NCI-H128 (cell line): Measurements from ENCODE around the gene C1orf105.
"Not testable (repeated sequence)": the region's sequence is repeated elsewhere in the genome, so short reads cannot be mapped to it uniquely, and the experiment has no call there.

ENCODE experiments used
- DNase-seq: peaks from one replicate; lab custom pipeline; 2025; ENCODE audit not compliant: unreplicated experiment; lab: John Stamatoyannopoulos, UW

The C1orf105 gene

GRCh38 chr1:172423336-172423735 is 2.9 kb downstream of the C1orf105 start:
- no peak for DNase-seq

GRCh38 chr1:172425339-172425738 is 4.9 kb downstream of the C1orf105 start:
- no peak for DNase-seq

DNA sequence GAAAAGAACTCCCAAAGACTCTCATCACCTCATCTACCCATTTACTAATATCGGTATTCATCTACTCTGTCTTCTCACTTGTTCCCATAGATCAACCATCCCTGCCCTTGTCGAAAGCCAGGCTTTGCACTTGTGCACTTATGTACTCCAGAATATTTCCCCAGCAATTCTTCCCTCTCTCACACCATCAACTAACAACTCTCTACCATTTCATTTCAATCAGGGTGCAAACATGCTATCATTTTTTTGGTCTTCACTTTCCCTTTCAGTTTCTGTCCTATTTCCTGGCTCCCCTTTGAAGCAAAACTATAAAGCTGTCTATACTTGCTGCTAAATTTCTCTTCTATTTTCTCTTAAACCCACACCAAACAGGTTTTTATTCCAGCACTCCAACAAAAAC is 6.7 kb downstream of the C1orf105 start:
- no peak for DNase-seq

DNA sequence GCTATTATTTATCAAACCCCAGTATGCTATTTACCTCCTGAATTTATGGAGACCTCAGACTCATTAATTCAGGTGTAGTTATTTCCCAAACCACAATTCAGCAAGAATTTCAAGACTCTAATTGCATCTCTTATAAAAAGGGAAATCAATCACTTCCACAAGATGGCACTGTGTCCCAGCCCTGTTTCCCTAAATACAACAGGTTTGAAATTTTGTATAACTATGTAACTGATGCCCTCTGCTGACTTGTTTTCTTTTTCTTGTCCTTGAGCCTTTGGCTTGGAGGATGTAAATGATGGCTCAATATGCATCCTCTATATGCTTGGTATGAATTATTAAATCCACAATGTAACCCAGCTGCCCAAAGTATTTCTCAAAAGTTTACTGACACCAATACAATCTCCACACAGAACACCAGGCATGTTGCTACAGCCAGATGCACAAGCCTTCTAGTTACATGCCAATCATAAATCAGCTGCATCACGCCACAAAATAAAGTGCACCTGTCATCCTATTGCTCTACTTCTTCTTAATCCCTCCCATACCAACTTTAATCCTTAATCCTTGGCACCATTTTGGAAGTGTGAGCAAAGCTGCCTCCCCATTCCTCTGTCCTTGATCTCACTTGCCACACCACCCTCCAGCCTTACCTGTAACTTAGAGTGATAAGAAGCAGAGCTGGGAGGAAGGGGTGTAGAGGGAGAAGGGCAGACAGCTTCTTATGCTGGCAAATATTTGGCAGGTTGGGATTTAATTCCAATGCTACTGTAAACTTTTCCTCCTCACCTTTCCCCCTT is 9.0 kb downstream of the C1orf105 start:
- DNase-seq, result no peak

GRCh38 chr1:172430128-172430454 is 9.6 kb downstream of the C1orf105 start:
- no peak for DNase-seq

DNA sequence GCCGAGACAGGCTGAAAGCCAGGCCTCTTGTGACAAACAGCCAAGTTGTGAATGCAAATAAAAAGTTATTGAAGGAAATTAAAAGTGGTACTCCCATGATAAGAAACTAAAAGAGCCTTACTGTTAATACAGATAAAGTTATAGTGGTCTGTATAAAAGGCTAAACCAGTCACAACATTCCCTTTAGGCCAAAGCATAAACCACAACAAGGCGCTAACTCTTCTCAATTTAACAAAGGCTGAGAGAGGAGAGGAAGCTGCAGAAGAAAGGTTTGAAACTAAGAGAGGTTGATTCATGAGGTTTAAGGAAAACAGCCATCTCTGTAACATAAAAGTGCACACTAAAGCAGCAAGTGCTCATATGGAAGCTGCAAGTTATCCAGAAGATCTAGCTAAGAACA is 10.7 kb downstream of the C1orf105 start:
- no peak for DNase-seq

GRCh38 chr1:172431721-172432192 is 11.3 kb downstream of the C1orf105 start:
- DNase-seq, result no peak

- not testable (repeated sequence) for DNase-seq
Measured at GRCh38 chr1:172437183-172437582, 16.7 kb downstream of the C1orf105 start.

GRCh38 chr1:172442404-172442803 is 21.9 kb downstream of the C1orf105 start:
- no peak for DNase-seq

DNA sequence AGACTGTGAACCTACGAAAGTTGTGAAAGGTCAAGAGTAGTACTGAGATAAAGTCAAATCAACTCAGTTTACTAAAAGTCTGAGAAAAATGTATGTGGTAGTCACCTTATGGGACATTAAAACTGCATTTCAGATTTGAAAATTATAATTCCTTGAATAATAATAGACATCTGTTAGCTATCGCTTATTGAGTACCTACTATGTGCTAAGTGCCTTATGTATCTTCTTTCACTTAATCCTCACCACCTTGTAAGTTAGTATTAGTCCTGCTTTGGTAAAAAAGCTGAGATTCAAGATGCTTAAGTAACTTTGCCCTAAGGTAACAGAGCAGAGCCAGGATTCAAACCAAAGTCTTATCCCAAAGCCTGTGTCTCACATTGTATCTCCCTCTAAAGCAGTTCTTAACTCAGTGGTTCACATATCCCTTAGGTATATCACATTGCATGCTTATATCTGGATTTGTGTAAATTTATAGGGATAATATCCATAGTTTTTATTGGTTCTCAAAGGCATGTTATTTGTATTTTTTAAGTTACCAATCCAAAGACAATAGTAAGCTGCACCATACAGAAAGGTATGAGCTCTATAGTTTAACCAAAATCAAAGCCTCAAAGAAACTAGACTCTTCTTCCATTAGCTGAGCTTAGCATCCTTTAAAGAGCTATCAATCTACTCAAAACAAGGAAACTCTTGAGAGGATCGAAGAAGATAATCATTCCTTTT is 22.5 kb downstream of the C1orf105 start:
- DNase-seq, result no peak

- DNase-seq, result peak; percentile 72
Measured at GRCh38 chr1:172443666-172444453, 23.4 kb downstream of the C1orf105 start, which contains the start of gene PIGC. Gene PIGC (minus strand): TSS chr1:172444069. CDS start chr1:172442622, 1,447 bp downstream.

DNA sequence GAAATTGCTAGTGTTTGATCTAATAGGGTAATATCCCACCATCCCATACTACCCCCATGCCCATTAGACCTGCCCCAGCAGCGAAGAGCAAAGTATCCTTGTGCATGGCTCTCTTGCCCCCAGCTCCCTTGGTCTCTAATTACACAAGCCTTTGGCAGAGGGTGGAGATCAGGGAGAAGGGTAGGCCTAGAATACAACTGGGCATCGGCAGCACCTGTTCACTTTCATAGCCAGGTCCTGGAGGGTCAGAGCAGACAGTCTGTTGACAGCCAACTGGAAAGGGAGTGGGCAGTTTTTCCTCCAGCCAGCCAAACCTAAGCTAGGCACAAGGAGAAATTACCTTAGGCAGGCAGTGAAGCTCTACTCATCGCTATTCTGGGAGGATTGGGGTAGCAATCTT is 26.1 kb downstream of the C1orf105 start:
- DNase-seq, result no peak

DNA sequence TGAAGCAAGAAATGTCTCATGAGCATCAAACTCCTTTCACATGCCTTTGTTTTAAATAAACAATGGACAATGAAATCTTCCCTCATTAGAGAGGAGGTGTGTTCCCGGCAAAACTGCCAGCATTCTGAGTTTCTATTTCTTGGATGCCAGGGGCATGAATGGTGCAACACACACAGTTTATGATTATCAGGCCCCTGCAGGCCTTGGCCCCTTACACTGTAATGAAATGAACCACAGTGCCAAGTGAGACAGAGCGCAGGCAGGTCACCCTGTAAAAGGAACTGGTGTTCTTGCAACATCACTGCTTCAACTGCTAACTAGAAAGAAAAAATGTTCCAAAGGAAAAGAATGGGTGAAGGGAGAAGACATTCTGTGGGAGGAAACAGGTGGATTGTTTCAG is 27.2 kb downstream of the C1orf105 start:
- DNase-seq, result no peak

GRCh38 chr1:172448995-172449584 is 28.6 kb downstream of the C1orf105 start:
- no peak for DNase-seq

GRCh38 chr1:172449585-172450523 is 29.4 kb downstream of the C1orf105 start:
- DNase-seq, result no peak

DNA sequence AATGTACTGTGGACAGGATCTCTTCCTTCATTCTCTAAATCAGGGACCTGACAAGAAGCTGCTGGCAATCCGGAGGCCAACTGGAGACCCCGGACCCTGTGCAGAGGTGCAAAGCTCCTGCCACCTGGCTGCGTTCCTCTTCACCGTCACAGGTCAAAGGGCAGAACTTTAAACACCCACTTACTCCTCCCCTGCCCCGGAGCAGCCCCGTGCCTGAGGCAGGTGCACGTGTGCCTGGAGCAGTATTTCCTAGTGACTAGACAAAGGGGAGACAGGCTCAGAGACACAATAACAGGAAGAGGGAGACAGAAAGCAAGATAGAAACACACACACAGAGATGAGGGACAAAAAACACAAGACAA is 30.0 kb downstream of the C1orf105 start:
- DNase-seq, result no peak

DNA sequence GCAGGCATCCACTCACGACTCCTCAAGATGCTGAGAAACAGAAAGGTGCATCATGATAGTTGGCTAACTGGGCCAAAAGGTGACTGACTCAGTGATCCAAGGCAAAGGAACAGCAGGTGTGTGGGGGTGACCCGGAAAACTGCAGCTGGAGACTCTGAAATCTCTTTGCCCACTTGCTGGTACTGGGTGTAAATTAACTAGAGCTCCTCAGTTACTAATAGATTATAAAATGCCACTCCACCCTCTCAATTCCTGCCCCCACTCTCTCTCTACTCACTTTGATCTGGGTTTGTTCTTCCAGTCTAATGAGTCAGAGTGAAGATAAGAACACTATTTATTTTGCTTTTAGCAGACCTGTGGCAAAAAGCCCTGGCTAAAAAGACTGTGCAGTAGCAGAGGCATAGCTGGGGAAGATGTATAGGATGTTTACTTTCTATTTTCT is 30.5 kb downstream of the C1orf105 start:
- DNase-seq, result no peak

DNA sequence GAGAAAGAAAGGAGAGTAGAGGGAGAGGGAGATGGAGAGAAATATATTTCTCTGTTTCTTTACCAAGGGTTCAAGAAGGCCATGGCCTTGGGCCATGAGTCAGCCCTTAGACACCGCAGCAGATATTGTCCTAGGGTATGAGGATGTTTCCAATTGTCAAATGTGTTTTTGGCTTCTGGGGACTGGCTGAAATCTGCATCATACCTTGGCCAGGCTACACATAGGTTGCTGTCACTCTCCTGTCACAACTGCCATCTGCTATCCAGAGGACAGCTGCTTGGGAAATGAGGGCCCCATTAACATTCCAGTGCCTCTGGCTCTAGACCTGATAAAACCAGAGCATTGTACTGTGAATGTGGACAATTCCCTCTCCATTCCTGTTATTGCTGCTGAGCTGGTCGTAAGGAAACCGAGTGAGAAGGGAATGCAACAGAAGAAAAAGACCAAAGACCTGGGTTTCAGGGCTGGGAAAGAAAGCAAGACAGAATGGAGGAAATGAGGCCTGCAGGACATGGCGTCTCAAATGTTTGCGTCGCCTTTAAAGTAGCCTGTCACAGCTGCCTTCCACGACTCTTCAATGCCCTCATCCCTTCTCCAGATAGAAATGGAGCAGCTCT is 32.2 kb downstream of the C1orf105 start:
- DNase-seq, result no peak

- DNase-seq, result no peak
Measured at GRCh38 chr1:172453153-172453545, 32.7 kb downstream of the C1orf105 start.

DNA sequence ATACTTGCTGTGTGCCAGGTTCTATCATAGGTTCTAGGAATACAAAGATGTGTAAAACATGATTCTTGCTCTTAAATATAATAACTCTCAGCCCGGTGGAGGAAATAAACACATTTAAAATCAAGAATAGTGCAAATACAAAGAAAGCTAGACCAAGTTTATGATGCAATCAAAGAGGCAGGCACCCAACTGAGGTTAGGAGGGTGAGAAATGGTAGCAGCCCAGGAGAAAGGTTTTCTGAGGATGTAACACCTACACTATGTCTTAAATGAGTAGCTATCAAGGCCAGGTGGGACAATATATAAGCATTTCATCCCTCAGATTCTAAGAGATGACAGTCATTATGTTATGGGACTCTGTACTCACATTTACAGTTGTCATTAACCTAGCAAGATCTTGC is 33.1 kb downstream of the C1orf105 start:
- no peak for DNase-seq
